NCI-H524 (cell line): Measurements from ENCODE around the gene NRN1L.

Source experiments
- DNase-seq, 2 experiments: peaks; one replicate each; lab custom pipeline; 2025; lab: John Stamatoyannopoulos, UW

NRN1L gene

DNA sequence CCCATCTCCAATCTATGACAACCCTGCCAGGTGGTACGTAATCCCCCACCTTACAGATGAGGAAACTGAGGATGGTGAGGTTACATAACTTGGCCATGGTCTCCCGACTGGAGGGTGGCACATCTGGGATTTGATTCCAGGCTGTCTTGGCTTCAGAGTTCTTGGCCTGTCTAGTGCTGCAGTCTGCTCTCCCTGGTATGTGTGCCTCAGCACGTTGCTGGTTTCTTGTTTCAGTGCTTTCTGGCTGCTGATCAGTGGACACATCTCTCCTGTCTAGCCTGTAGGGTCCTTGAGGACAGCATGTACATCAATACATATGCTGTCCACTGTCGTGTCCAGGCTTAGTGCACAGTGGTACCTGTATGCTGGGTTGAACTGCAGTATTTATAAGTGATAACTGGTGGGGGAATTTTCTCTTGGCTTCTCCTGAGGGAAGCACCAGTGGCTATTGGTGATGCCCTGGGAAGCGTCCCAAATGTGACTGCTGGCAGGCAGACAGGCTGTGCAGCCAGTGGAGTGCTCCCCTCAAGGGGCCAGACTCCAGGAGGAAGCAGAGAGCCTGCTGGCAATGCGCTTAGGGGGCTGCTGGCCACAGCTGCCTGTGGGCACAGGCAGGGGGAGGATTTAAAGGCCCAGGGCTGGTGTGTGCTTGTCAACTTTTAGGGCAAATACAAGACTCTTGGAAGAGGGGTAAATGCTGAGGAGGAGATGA lies 32.6 kb downstream of the NRN1L start:
- no peak for DNase-seq

DNA sequence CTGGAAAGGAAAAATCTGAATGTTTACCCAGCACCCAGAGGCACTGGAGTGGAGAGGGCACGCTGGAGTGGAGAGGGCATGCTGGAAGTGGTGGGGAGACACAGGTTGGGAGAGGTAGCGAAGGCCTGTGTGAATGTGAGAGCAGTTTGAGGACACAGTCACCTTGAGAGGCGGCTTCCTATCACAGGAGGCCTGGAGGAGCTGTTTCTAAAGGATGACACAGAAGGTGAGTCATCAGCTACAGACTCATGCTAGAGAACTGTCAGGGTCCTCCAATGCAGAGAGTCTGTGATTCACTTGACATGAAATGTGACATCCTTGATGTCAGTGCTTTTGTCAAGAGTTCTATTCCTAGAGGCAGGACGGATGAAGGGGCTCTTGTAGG lies 33.2 kb downstream of the NRN1L start:
- DNase-seq, result no peak

- no peak for DNase-seq
These were observed 35.0 kb downstream of the NRN1L start for GRCh38 chr16:67919622-67920221.

GRCh38 chr16:67922221-67922620 lies 37.5 kb downstream of the NRN1L start:
- DNase-seq, result no peak

- no peak for DNase-seq
These were observed 38.1 kb downstream of the NRN1L start for GRCh38 chr16:67922740-67923139.

DNA sequence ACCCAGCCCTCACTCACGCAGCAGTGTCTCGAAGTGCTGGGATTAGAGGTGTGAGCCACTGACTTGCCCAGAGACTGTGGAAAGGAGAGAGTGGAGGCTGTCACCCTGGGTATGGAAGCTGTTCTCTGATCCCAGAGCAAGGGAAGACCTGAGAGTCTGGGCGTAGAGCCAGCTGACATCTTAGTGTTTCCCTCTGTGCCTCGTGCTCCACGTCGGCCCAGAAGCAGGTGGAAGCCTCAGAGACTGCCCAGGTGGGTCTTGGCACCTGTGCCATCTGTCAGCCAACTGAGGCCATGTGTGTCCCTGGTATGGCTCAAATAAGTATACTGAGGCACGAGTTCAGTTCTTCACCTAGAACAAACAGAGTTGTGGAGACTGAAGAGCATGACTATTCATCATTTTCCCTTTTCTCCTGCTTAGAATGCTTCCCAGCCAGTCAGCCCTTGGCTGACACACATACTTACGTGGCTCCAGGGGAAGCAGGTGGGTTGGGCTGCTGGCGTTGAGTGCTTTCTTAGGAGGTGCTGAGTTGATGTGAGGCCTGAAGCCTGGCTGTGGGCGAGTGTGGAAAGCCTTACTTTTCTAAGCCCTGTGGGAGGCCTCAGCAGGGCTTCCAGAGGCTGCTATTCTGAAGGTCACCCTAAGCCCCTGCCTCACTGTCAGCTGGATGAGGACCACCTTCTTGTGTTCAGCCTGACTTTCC lies 38.9 kb downstream of the NRN1L start:
- DNase-seq, result no peak

DNA sequence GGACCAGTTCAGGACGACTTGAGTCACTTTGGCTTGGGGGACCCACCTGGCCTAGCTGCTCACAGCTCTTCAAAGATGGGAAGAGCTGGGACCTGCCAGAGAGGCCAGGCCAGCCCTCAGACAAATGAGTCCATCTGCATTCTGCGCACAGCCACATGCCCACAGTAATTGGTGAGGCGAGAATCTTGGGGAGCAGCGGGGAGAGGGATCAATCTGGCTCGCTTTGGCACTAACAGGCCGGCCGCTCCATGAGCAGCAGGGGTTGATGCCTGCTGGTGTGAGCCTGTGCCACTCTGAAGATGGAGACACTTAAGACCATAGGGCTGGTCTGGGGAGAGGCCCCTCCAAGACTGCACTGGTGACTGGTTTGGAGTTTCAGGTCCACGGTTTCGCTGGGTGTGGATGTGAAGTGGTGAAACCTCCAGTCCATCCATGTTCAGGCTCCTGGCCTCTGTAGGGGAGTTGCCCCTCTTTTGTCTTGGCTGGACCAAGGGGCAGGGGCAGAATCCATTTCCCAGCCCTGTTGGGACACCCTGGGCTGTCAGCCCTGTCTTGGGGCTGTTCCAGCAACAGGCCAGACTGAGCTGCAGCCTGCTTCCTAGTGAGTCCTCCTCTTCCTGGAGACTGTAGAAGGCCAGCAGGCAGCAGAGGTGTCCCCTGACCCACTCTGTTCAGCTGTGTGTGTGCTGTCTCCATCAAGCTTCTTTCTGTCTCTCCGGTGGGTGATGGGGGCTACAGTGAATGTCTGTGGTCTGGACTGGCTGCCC lies 39.6 kb downstream of the NRN1L start:
- no peak for DNase-seq

- peak; percentile 81 to 85 for DNase-seq
These were observed 41.6 kb downstream of the NRN1L start for GRCh38 chr16:67926181-67926750.

DNA sequence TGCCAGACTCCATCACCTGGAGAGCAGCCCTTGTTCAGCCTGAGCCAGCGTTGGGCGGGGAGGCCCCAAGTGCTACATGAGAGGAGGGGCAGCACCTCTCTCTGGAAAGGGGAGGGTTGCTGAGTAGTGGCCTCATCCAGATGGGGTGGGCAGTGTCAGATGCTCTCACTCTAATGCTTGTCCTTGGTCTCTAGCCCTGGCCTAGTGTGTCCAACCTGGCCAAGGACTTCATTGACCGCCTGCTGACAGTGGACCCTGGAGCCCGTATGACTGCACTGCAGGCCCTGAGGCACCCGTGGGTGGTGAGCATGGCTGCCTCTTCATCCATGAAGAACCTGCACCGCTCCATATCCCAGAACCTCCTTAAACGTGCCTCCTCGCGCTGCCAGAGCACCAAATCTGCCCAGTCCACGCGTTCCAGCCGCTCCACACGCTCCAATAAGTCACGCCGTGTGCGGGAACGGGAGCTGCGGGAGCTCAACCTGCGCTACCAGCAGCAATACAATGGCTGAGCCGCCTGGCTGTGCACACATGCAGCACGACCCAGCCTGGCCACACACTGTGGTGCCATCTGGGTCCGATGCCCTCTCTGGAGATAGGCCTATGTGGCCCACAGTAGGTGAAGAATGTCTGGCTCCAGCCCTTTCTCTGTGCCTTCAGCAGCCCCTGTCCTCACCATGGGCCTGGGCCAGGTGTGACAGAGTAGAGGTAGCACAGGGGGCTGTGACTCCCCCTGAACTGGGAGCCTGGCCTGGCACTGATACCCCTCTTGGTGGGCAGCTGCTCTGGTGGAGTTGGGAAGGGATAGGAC lies 42.7 kb downstream of the NRN1L start:
- no peak for DNase-seq

GRCh38 chr16:67928147-67928546 lies 43.5 kb downstream of the NRN1L start:
- DNase-seq, result no peak

DNA sequence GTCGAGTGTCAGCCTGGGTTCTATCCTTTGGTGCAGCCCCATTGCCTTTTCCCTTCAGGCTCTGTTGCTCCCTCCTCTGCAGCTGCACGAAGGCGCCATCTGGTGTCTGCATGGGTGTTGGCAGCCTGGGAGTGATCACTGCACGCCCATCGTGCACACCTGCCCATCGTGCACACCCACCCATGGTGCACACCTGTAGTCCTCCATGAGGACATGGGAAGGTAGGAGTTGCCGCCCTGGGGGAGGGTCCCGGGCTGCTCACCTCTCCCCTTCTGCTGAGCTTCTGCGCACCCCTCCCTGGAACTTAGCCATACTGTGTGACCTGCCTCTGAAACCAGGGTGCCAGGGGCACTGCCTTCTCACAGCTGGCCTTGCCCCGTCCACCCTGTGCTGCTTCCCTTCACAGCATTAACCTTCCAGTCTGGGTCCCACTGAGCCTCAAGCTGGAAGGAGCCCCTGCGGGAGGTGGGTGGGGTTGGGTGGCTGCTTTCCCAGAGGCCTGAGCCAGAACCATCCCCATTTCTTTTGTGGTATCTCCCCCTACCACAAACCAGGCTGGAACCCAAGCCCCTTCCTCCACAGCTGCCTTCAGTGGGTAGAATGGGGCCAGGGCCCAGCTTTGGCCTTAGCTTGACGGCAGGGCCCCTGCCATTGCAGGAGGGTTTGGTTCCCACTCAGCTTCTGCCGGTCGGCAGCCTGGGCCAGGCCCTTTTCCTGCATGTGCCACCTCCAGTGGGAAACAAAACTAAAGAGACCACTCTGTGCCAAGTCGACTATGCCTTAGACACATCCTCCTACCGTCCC lies 44.1 kb downstream of the NRN1L start:
- DNase-seq, result peak; percentile 47 to 62

- DNase-seq, result no peak
These were observed 45.5 kb downstream of the NRN1L start for GRCh38 chr16:67930191-67930590.

GRCh38 chr16:67930678-67931211 lies 46.1 kb downstream of the NRN1L start:
- no peak for DNase-seq

GRCh38 chr16:67931712-67932461 lies 47.2 kb downstream of the NRN1L start, which contains the start of gene CTRL:
Gene CTRL (minus strand): TSS chr16:67931862. CDS start chr16:67931852, 10 bp downstream.
- DNase-seq, result no peak

DNA sequence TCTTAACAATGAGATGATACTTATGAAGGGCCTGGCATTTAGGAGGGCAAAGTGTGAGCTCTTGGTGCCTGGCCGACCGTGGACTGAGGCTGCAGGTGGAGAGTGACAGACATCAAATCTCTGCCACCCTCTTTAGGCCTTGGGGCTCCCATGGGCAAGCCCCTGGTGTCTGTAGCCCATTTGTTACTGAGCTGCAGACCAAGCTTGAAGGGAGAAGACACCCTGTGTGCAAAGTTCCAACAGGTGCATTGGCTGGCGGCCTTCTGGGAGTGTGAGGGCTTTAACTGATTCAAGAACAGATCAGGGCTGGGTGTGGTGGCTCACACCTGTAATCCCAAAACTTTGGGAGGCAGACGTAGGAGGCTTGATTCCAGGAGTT lies 47.8 kb downstream of the NRN1L start:
- no peak for DNase-seq

GRCh38 chr16:67933805-67934204 lies 49.1 kb downstream of the NRN1L start:
- no peak for DNase-seq

DNA sequence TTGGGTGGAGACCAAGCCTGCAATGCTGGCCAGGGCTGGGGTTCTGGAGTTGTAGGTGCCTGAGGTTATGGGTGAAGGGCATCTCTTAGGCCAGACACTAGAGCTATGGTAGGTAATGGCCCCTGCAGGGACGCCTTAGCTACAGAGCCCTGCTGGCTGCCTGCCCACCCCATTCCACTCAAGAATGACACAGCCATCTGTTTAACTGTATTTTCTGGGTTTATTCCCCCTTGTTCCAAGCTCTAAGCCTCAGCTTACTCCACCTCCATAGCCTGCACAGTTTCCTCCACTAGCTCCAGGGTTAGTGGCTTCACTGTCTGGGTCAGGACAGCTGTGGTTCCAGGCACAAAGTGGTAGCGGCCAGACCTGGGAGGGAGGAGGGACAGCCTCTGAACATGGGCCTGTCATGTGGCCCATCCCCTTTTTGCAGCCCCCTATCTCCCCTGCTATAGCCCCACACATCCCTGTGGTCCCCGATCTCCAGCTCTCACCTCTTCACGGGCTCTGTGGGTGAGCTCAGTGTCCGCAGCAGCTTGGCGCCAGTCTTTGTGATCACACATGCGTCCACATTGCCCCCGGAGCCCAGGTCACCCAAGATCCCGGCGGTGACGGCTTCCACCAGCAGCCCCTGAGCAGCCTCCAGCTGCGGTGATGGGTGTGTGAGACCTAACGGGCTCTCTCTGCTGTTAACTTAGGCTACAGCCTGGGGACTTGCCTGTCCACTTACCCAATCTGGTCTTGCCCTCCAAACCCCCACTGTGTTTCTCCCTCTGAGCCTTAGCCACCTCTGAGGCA lies 49.8 kb downstream of the NRN1L start:
- DNase-seq, result peak; percentile 55 to 88

GRCh38 chr16:67935101-67935401 lies 50.4 kb downstream of the NRN1L start:
- DNase-seq, result peak in 1 of 2 experiments; percentile 55
